OCI-LY3 (cell line): Measurements from ENCODE around the gene SLC22A4.

ENCODE experiments used
- H2AFZ ChIP-seq: fragments of 200-600, 300-600 bp; shearing (Covaris generic); 2 replicates; pipeline ENCODE4 v1.6.0; 2014; ENCODE audit warnings: antibody characterized with exemption, low read depth, low read length
- H3K27ac ChIP-seq: fragments of 200-600, 300-600 bp; sonication (generic); 2 replicates; pipeline ENCODE4 v1.5.1; 2014; ENCODE audit warnings: mild to moderate bottlenecking, low read length, moderate library complexity, mixed read lengths
- H3K27me3 ChIP-seq: fragments of 200-600, 300-600 bp; sonication (generic); 2 replicates; pipeline ENCODE4 v1.6.1; 2014; ENCODE audit warnings: low read depth, low read length, mixed read lengths
- H3K36me3 ChIP-seq: fragments of 200-600, 300-600 bp; sonication (generic); replicated peaks from 2 replicates; pipeline ENCODE3; 2014; ENCODE audit warnings: low read depth, low read length, mixed read lengths
- H3K4me1 ChIP-seq: fragments of 300-600, 200-600 bp; sonication (generic); 2 replicates; pipeline ENCODE4 v1.6.1; 2014; ENCODE audit warnings: low read length, mixed read lengths
- H3K4me2 ChIP-seq: fragments of 200-600, 300-600 bp; sonication (generic); 2 replicates; pipeline ENCODE4 v1.6.1; 2014; ENCODE audit warnings: low read length, mixed read lengths
- H3K4me3 ChIP-seq: fragments of 300-600, 200-600 bp; sonication (generic); 2 replicates; pipeline ENCODE4 v1.5.1; 2014; ENCODE audit warnings: antibody characterized with exemption, mild to moderate bottlenecking, low read length, moderate library complexity
- H3K79me2 ChIP-seq: fragments of 300-600, 200-600 bp; shearing (Covaris generic); 2 replicates; pipeline ENCODE4 v1.6.1; 2014; ENCODE audit warnings: mild to moderate bottlenecking, low read length, mixed read lengths
- H3K9ac ChIP-seq: fragments of 300-600, 200-600 bp; shearing (Covaris generic); 2 replicates; pipeline ENCODE4 v1.6.0; 2014; ENCODE audit warnings: mild to moderate bottlenecking, low read length, moderate library complexity
- H3K9me3 ChIP-seq: fragments of 200-600, 300-600 bp; shearing (Covaris generic); 2 replicates; pipeline ENCODE4 v1.6.1; 2014; ENCODE audit warnings: low read length, mixed read lengths; ENCODE audit not compliant: insufficient read depth
- H4K20me1 ChIP-seq: fragments of 200-600, 300-600 bp; sonication (generic); 2 replicates; pipeline ENCODE4 v1.6.1; 2016; ENCODE audit warnings: low read length, mixed read lengths; ENCODE audit not compliant: insufficient read depth
- CTCF ChIP-seq: fragments of 200-600, 300-600 bp; sonication (generic); IDR thresholded peaks from 2 replicates; pipeline ENCODE4 v1.5.1; 2014; ENCODE audit warnings: antibody characterized with exemption, low read length, low read depth
- EZH2phosphoT487 ChIP-seq: fragments of 200-600 bp; shearing (Covaris generic); IDR thresholded peaks from 2 replicates; pipeline ENCODE4 v1.6.1; 2018; ENCODE audit warnings: antibody characterized with exemption, mixed run types, low read depth

SLC22A4 gene

GRCh38 chr5:132380047-132380446, 85.9 kb downstream of the SLC22A4 start:
- H3K4me1 ChIP-seq = no peaks in the 10 kb centered on the region
- H3K9me3 ChIP-seq = no peaks in the 10 kb centered on the region
- no peak overlapping the region for H2AFZ ChIP-seq
- no peak overlapping the region for H3K4me3 ChIP-seq
- no peaks in the 10 kb centered on the region for H3K27me3 ChIP-seq
- no peak overlapping the region for H3K4me2 ChIP-seq
- H3K9ac ChIP-seq = no peak overlapping the region
- H3K36me3 ChIP-seq = no peaks in the 10 kb centered on the region
- no peaks in the 10 kb centered on the region for H4K20me1 ChIP-seq
- TF ChIP-seq EZH2phosphoT487 (no peak), CTCF (no peak)
- no peaks in the 10 kb centered on the region for H3K79me2 ChIP-seq
- H3K27ac ChIP-seq = no peak overlapping the region

GRCh38 chr5:132380741-132381140, 86.5 kb downstream of the SLC22A4 start:
- Histone ChIP-seq H3K36me3 (no peaks in the 10 kb centered on the region), H3K4me1 (peaks cover 3% of the 10 kb centered on the region), H3K4me2 (no peak overlapping the region), H4K20me1 (no peaks in the 10 kb centered on the region), H3K9ac (no peak overlapping the region), H3K4me3 (no peak overlapping the region), H3K9me3 (no peaks in the 10 kb centered on the region), H3K79me2 (no peaks in the 10 kb centered on the region), H2AFZ (no peak overlapping the region), H3K27ac (no peak overlapping the region), H3K27me3 (no peaks in the 10 kb centered on the region)
- TF ChIP-seq CTCF (no peak), EZH2phosphoT487 (no peak)

GRCh38 chr5:132381614-132382013, 87.4 kb downstream of the SLC22A4 start:
- TF ChIP-seq EZH2phosphoT487 (no peak), CTCF (no peak)
- H3K79me2 ChIP-seq = no peaks in the 10 kb centered on the region
- H3K9me3 ChIP-seq = no peaks in the 10 kb centered on the region
- H3K4me3 ChIP-seq = no peak overlapping the region
- H3K4me1 ChIP-seq = peaks cover 6% of the 10 kb centered on the region
- no peaks in the 10 kb centered on the region for H3K36me3 ChIP-seq
- H2AFZ ChIP-seq = no peak overlapping the region
- H3K27ac ChIP-seq = no peak overlapping the region
- H4K20me1 ChIP-seq = no peaks in the 10 kb centered on the region
- no peak overlapping the region for H3K9ac ChIP-seq
- no peaks in the 10 kb centered on the region for H3K27me3 ChIP-seq
- H3K4me2 ChIP-seq = no peak overlapping the region

- Histone ChIP-seq H3K4me1 (peaks cover 23% of the 10 kb centered on the region), H3K27me3 (no peaks in the 10 kb centered on the region), H3K79me2 (no peaks in the 10 kb centered on the region), H3K4me3 (no peak overlapping the region), H4K20me1 (no peaks in the 10 kb centered on the region), H3K9me3 (no peaks in the 10 kb centered on the region), H3K36me3 (no peaks in the 10 kb centered on the region), H3K4me2 (no peak overlapping the region), H3K9ac (no peak overlapping the region), H2AFZ (no peak overlapping the region), H3K27ac (no peak overlapping the region)
- TF ChIP-seq EZH2phosphoT487 (no peak), CTCF (no peak)
These were observed 89.1 kb downstream of the SLC22A4 start for GRCh38 chr5:132383261-132383660.
